Natural killer cell (primary cell): ENCODE results near the gene HES2. TPM values are rescaled to one million over a fixed set of nuclear protein-coding genes. Genes with fewer than 3 reads are reported as not detected.
"Not testable (repeated sequence)": the region's sequence is repeated elsewhere in the genome, so short reads cannot be mapped to it uniquely, and the experiment has no call there.

Experiments used
- ATAC-seq, 3 donors: fragments of 150-1000 bp in 2 of 3; fragments of 200-7000 bp in 1 of 3; cut with Tn5 transposase; 1 replicate in 1 of 3; 2 replicates in 2 of 3; pipeline ENCODE4 v1.10.0; 2021; ENCODE audit warnings: mild to moderate bottlenecking in 2 of 3, moderate library complexity in 2 of 3
- DNase-seq, 2 donors: peaks; one replicate each; pipeline versions ENCODE4 v3.0.0 to v3.0.0-alpha.2; 2013 to 2021; ENCODE audit warnings: mixed read lengths in 1 of 2
- H3K27ac ChIP-seq: one replicate; pipeline ENCODE4 v1.5.1; 2013; ENCODE audit warnings: mild to moderate bottlenecking, low read length
- H3K27me3 ChIP-seq: one replicate; pipeline ENCODE4 v1.6.1; 2013; ENCODE audit warnings: low read length; ENCODE audit not compliant: control insufficient read depth, insufficient read depth
- H3K36me3 ChIP-seq: one replicate; pipeline ENCODE4 v1.6.1; 2013; ENCODE audit warnings: low read length; ENCODE audit not compliant: control insufficient read depth, insufficient read depth
- H3K4me1 ChIP-seq: one replicate; pipeline ENCODE4 v1.6.1; 2013; ENCODE audit warnings: low read length; ENCODE audit not compliant: control insufficient read depth, insufficient read depth
- H3K4me3 ChIP-seq: one replicate; pipeline ENCODE4 v1.5.1; 2013; ENCODE audit warnings: low read length
- H3K9me3 ChIP-seq: one replicate; pipeline ENCODE4 v1.6.1; 2013; ENCODE audit warnings: low read length; ENCODE audit not compliant: control insufficient read depth, insufficient read depth
- H3K27ac Mint-ChIP-seq, 2 donors: one replicate each; pipeline ENCODE4 v1.8.0; 2022; ENCODE audit warnings: mild to moderate bottlenecking in 2 of 2, mixed read lengths in 2 of 2, moderate library complexity in 1 of 2
- H3K27me3 Mint-ChIP-seq, 2 donors: one replicate each; pipeline ENCODE4 v1.8.0; 2022; ENCODE audit warnings: low read depth in 2 of 2, mixed read lengths in 2 of 2
- H3K36me3 Mint-ChIP-seq: one replicate; pipeline ENCODE4 v1.8.0; 2022; ENCODE audit warnings: mixed read lengths
- H3K4me1 Mint-ChIP-seq, 2 donors: one replicate each; pipeline ENCODE4 v1.8.0; 2022; ENCODE audit warnings: mixed read lengths in 2 of 2
- H3K4me3 Mint-ChIP-seq: one replicate; pipeline ENCODE4 v1.8.0; 2022; ENCODE audit warnings: mild to moderate bottlenecking, moderate library complexity, mixed read lengths
- H3K9me3 Mint-ChIP-seq, 2 donors: one replicate each; pipeline ENCODE4 v1.8.0; 2022; ENCODE audit warnings: mixed read lengths in 2 of 2
- WGBS: methylation state at CpG from one replicate; pipeline ENCODE4 v1.1.7; 2013; ENCODE audit warnings: missing lambda C conversion rate; ENCODE audit not compliant: insufficient coverage; 5-methylcytosine and 5-hydroxymethylcytosine counted together
- intact Hi-C: fragments of 100-400 bp; cut with micrococcal nuclease; formaldehyde crosslinking; loops from one replicate; pipeline ENCODE4 v1.14.2; 2022
- total RNA-seq, 4 donors: library from RNA; stranded (reverse); fragments of 120-200 nt in 1 of 4; gene quantifications; one replicate each; pipeline versions ENCODE4 v1.2.3 to v1.2.4, GENCODE V29; 2013 to 2022
- TF ChIP-seq, protein P1 (sequence below): fragments of 200-600 bp; IDR thresholded peaks from one replicate; pipeline ENCODE4 v1.8.0; 2022; ENCODE audit warnings: antibody characterized with exemption

Gene HES2
- total RNA-seq, 3 donors from 2014 or later (not counting 1 experiment from before 2014, with no cell fraction given) = not detected

DNA sequence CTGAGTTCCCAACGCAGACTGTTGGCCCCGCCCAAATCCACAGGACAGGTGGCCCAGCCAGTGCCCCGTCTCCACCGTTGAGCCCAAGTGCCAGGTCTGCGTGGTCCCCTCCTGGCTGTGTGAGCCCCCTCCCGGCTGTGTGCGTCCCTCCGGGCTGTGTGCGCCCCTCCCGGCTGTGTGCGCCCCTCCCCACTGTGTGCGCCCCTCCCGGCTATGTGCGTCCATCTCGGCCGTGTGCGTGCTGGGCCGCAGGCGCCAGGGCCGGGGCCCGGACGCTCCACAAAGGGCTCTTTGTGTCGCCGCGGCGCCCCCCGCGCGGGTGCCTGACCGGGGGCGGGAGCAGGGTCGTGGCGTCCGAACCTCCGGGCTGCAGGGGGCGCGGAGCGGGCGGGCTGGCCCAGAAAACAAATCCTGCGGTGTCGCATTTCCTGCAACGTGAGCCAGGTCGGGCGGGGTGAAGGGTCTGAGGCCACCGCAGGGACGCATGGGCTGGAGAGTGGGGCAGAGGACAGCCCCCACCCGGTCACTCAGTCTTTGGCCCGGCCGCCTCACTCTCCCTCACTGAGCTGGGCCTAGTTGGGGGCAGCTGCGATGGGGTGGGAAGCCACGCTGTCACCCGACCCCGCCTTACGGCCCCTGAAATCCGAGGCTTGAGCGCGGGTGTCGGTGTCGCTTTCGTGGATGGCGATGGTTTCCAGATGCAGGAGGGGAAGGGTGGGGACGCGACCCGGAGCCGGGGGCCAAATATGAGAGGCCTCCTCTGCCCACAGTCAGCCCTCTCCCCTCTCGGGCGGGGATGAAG lies 27.5 kb upstream of the HES2 start:
- Histone ChIP-seq H3K4me3 (no peak overlapping the region), H3K4me1 (peaks cover 25% of the 10 kb centered on the region), H3K36me3 (no peaks in the 10 kb centered on the region), H3K9me3 (no peaks in the 10 kb centered on the region), H3K27ac (no peak overlapping the region), H3K27me3 (peaks cover 17% of the 10 kb centered on the region)
- TF ChIP-seq, protein P1, sequence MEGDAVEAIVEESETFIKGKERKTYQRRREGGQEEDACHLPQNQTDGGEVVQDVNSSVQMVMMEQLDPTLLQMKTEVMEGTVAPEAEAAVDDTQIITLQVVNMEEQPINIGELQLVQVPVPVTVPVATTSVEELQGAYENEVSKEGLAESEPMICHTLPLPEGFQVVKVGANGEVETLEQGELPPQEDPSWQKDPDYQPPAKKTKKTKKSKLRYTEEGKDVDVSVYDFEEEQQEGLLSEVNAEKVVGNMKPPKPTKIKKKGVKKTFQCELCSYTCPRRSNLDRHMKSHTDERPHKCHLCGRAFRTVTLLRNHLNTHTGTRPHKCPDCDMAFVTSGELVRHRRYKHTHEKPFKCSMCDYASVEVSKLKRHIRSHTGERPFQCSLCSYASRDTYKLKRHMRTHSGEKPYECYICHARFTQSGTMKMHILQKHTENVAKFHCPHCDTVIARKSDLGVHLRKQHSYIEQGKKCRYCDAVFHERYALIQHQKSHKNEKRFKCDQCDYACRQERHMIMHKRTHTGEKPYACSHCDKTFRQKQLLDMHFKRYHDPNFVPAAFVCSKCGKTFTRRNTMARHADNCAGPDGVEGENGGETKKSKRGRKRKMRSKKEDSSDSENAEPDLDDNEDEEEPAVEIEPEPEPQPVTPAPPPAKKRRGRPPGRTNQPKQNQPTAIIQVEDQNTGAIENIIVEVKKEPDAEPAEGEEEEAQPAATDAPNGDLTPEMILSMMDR = no peak
- no peak overlapping the region for H3K27ac Mint-ChIP-seq
- no peak for DNase-seq
- peaks cover 0 to 5% of the 10 kb centered on the region in 2 donors for H3K4me1 Mint-ChIP-seq
- H3K9me3 Mint-ChIP-seq = no peaks in the 10 kb centered on the region
- intact Hi-C loops = no loop called here
- H3K4me3 Mint-ChIP-seq = peak overlapping the region; percentile 37
- ATAC-seq = peak in 1 of 3 donors; percentile 20
- H3K27me3 Mint-ChIP-seq = peaks cover 7 to 30% of the 10 kb centered on the region in 2 donors
- WGBS = 1% methylated on average over 67 of the region's 67 CpGs
- no peaks in the 10 kb centered on the region for H3K36me3 Mint-ChIP-seq

GRCh38 chr1:6446665-6447015 lies 26.9 kb upstream of the HES2 start:
- Histone ChIP-seq H3K27me3 (peaks cover 17% of the 10 kb centered on the region), H3K36me3 (no peaks in the 10 kb centered on the region), H3K9me3 (no peaks in the 10 kb centered on the region), H3K27ac (no peak overlapping the region), H3K4me1 (peaks cover 25% of the 10 kb centered on the region), H3K4me3 (no peak overlapping the region)
- Mint-ChIP-seq H3K27me3 (peaks cover 9 to 32% of the 10 kb centered on the region in 2 donors), H3K36me3 (no peaks in the 10 kb centered on the region), H3K4me3 (no peak overlapping the region), H3K4me1 (peaks cover 0 to 5% of the 10 kb centered on the region in 2 donors), H3K9me3 (no peaks in the 10 kb centered on the region), H3K27ac (no peak overlapping the region)
- WGBS = 62% methylated on average over 4 of the region's 4 CpGs
- ATAC-seq = no peak
- no peak for DNase-seq
- TF ChIP-seq, protein P1 = no peak
- intact Hi-C loops = no loop called here

DNA sequence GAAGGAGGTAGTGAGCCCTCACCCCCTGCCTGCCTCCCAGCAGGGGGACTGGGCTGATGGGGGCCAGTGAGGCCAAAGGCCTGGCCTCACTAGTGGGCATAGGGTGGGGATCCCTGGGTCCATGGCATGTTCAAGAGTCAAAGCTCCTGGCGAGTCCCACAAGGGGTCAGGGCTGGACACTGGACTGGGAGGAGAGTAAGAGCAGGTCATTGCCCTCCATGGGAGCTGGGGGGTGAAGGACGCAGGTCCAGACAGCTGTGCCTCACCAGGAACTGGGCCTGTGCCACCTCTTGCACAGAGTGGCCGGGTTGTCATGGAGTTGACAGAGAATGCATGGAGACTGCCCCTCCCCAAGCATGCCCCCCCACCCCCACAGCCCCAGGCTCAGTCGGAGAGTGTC lies 26.2 kb upstream of the HES2 start:
- H3K36me3 Mint-ChIP-seq, H3K4me1 Mint-ChIP-seq, H3K4me3 ChIP-seq, H3K9me3 ChIP-seq, H3K27ac Mint-ChIP-seq, H3K4me3 Mint-ChIP-seq, DNase-seq, H3K36me3 ChIP-seq, intact Hi-C loops, H3K27ac ChIP-seq, ATAC-seq, H3K9me3 Mint-ChIP-seq: not testable (repeated sequence)
- H3K27me3 Mint-ChIP-seq = peaks cover 14 to 35% of the 10 kb centered on the region in 2 donors
- peaks cover 27% of the 10 kb centered on the region for H3K4me1 ChIP-seq
- peaks cover 24% of the 10 kb centered on the region for H3K27me3 ChIP-seq
- WGBS = 89% methylated on average over 3 of the region's 4 CpGs

GRCh38 chr1:6445062-6445763 lies 25.5 kb upstream of the HES2 start:
- Mint-ChIP-seq H3K27ac (no peak overlapping the region), H3K4me3 (no peak overlapping the region), H3K4me1 (peaks cover 0 to 9% of the 10 kb centered on the region in 2 donors), H3K9me3 (no peaks in the 10 kb centered on the region), H3K36me3 (no peaks in the 10 kb centered on the region), H3K27me3 (peaks cover 14 to 32% of the 10 kb centered on the region in 2 donors)
- H3K9me3 ChIP-seq = no peaks in the 10 kb centered on the region
- H3K27ac ChIP-seq = no peak overlapping the region
- H3K27me3 ChIP-seq = peaks cover 25% of the 10 kb centered on the region
- 57% methylated on average over 15 of the region's 19 CpGs for WGBS
- H3K4me3 ChIP-seq = no peak overlapping the region
- ATAC-seq = peak in 1 of 3 donors; percentile 27
- peak in 1 of 2 donors; percentile 69 for DNase-seq
- H3K4me1 ChIP-seq = peaks cover 29% of the 10 kb centered on the region
- H3K36me3 ChIP-seq = no peaks in the 10 kb centered on the region
- TF ChIP-seq, protein P1 = no peak
- intact Hi-C loops = no loop called here
